Liver (tissue), 9 donors: ENCODE measurements around the gene TMEM108. TPM values are rescaled to one million over a fixed set of nuclear protein-coding genes. Genes with fewer than 3 reads are reported as not detected.

Experiments
- DNase-seq: peaks from one replicate; pipeline ENCODE4 v3.0.0-alpha.2; 2017; ENCODE audit warnings: low spot score
- H3K27ac ChIP-seq, 2 donors: one replicate each; pipeline ENCODE4 v1.7.0; 2013; ENCODE audit warnings: inconsistent platforms in 2 of 2, low read length in 2 of 2, control low read depth in 1 of 2, low read depth in 1 of 2, mild to moderate bottlenecking in 1 of 2
- H3K27me3 ChIP-seq, 4 donors: one replicate each; pipeline versions ENCODE4 v1.6.1 to v1.7.0; 2013; ENCODE audit warnings: low read length in 3 of 4, inconsistent platforms in 1 of 4, mild to moderate bottlenecking in 1 of 4, moderate library complexity in 1 of 4; ENCODE audit not compliant: control insufficient read depth in 4 of 4, insufficient read depth in 4 of 4
- H3K36me3 ChIP-seq, 4 donors: one replicate each; pipeline versions ENCODE4 v1.6.1 to v1.7.0; 2013; ENCODE audit warnings: low read length in 3 of 4, mild to moderate bottlenecking in 3 of 4, low read depth in 1 of 4, moderate library complexity in 1 of 4; ENCODE audit not compliant: control insufficient read depth in 4 of 4, insufficient read depth in 3 of 4
- H3K4me1 ChIP-seq, 4 donors: one replicate each; pipeline versions ENCODE4 v1.6.1 to v1.7.0; 2013; ENCODE audit warnings: low read length in 3 of 4, mild to moderate bottlenecking in 3 of 4, moderate library complexity in 1 of 4; ENCODE audit not compliant: control insufficient read depth in 4 of 4, insufficient read depth in 4 of 4
- H3K4me3 ChIP-seq, 3 donors: one replicate each; pipeline versions ENCODE4 v1.6.1 to v1.7.0; 2013; ENCODE audit warnings: low read length in 3 of 3, control low read depth in 1 of 3, low read depth in 1 of 3, mild to moderate bottlenecking in 1 of 3
- H3K9ac ChIP-seq, 2 donors: one replicate each; pipeline ENCODE4 v1.7.0; 2013; ENCODE audit warnings: low read length in 2 of 2, mild to moderate bottlenecking in 2 of 2, moderate library complexity in 2 of 2, control low read depth in 1 of 2, low read depth in 1 of 2
- H3K9me3 ChIP-seq, 4 donors: one replicate each; pipeline versions ENCODE4 v1.6.1 to v1.7.0; 2013; ENCODE audit warnings: low read length in 3 of 4; ENCODE audit not compliant: control insufficient read depth in 4 of 4
- EGR1 ChIP-seq, 2 donors: IDR thresholded peaks; 2 replicates each; pipeline ENCODE4 v1.6.1; 2016 to 2018; ENCODE audit warnings: antibody characterized with exemption in 2 of 2, low read depth in 2 of 2
- FOXA1 ChIP-seq: IDR thresholded peaks from 2 replicates; pipeline ENCODE4 v1.6.1; 2016; ENCODE audit warnings: antibody characterized with exemption
- FOXA2 ChIP-seq: IDR thresholded peaks from 2 replicates; pipeline ENCODE4 v1.6.1; 2016; ENCODE audit warnings: antibody characterized with exemption
- GABPA ChIP-seq, 2 donors: IDR thresholded peaks in 1 of 2; conservative IDR thresholded peaks in 1 of 2; 2 replicates each; pipeline ENCODE4 v1.6.1; 2016; ENCODE audit warnings: antibody characterized with exemption in 2 of 2, mild to moderate bottlenecking in 1 of 2, moderate library complexity in 1 of 2
- HNF4A ChIP-seq, 2 donors: conservative IDR thresholded peaks; 2 replicates each; pipeline ENCODE4 v1.6.1; 2016; ENCODE audit warnings: antibody characterized with exemption in 2 of 2, mild to moderate bottlenecking in 2 of 2
- HNF4G ChIP-seq: IDR thresholded peaks from 2 replicates; pipeline ENCODE4 v1.6.1; 2016; ENCODE audit warnings: antibody characterized with exemption
- JUND ChIP-seq, 2 donors: IDR thresholded peaks; 2 replicates each; pipeline ENCODE4 v1.6.1; 2016; ENCODE audit warnings: antibody characterized with exemption in 2 of 2
- NR2F2 ChIP-seq: IDR thresholded peaks from 2 replicates; pipeline ENCODE4 v1.6.1; 2016; ENCODE audit warnings: antibody characterized with exemption
- RXRA ChIP-seq, 2 donors: IDR thresholded peaks; 2 replicates each; pipeline ENCODE4 v1.6.1; 2017 to 2018; ENCODE audit warnings: antibody characterized with exemption in 2 of 2, mild to moderate bottlenecking in 1 of 2
- SP1 ChIP-seq: IDR thresholded peaks from 2 replicates; pipeline ENCODE4 v1.6.1; 2018; ENCODE audit warnings: antibody characterized with exemption, mild to moderate bottlenecking
- TAF1 ChIP-seq: conservative IDR thresholded peaks from 2 replicates; pipeline ENCODE4 v1.6.1; 2016; ENCODE audit warnings: antibody characterized with exemption, mild to moderate bottlenecking
- ZBTB33 ChIP-seq: IDR thresholded peaks from 2 replicates; pipeline ENCODE4 v1.6.1; 2016; ENCODE audit warnings: antibody characterized with exemption
- WGBS: extraction: QIAGEN DNeasy Blood & Tissue Kit; methylation state at CpG from one replicate; pipeline ENCODE4 v1.1.7; 2013; 5-methylcytosine and 5-hydroxymethylcytosine counted together
- polyA plus RNA-seq, 2 donors: library from polyadenylated mRNA; stranded (reverse) in 1 of 2; unstranded in 1 of 2; fragments of 200-250 nt in 1 of 2; fragments of >200 nt in 1 of 2; fragmentation: Nextera tagmentation in 1 of 2; extraction: Ambion mirVana in 1 of 2; gene quantifications; one replicate each; pipeline versions ENCODE4 v1.2.1 to v1.2.3, GENCODE V29; 2013 to 2015
- total RNA-seq, 2 donors: library from RNA; depleted of rRNA; stranded (reverse); fragments of >200 nt; gene quantifications; one replicate each; pipeline ENCODE4 v1.2.3, GENCODE V29; 2014
- TF ChIP-seq, protein P1 (sequence below): IDR thresholded peaks from 2 replicates; pipeline ENCODE4 v1.6.1; 2016; ENCODE audit warnings: antibody characterized with exemption
- donor health status: healthy.
- donor health status: healthy.
- donor health status: healthy.
- donor health status: healthy.
- donor health status: healthy.

Gene TMEM108
- total and polyA plus RNA-seq, 4 donors: 0.05 to 0.10 TPM; not detected in 2

DNA sequence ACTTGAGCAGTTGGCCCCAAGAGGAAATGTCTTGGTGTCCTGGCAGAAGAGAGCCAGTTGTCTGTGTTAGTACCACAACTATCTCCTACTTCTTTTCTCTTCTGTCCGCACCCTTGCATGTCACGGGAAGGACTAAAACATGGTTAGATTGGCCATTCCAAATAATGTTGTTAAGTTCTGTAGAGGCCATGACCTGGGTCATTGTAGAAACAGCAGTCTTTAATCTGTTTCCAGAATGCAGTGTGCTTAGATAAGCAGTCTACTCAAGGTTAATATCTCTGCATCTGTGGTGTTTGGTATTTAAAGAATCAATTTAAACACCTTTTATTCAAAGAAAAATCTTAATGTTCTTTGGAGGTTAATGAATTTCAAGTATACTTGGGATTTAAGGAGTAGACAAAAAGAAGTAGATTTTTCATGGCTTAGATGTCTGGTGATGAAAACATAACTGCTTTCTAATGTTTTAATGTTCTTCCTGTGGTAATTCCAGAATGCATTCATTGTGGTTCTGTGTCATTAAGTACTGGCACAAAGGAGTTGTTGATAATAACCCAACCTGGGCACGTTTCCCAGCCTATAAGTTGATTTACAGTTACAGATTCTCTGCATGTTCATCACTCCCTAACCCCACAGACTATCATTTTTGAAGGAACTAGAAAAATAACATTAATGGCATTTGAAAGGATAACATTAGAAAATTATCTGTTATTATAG lies 58.9 kb downstream of the TMEM108 start:
- H3K9me3 ChIP-seq: no peaks in the 10 kb centered on the region
- DNase-seq: no peak
- no peaks in the 10 kb centered on the region for H3K27me3 ChIP-seq
- H3K4me1 ChIP-seq: no peaks in the 10 kb centered on the region
- H3K4me3 ChIP-seq: no peak overlapping the region
- no peak overlapping the region for H3K9ac ChIP-seq
- no peaks in the 10 kb centered on the region for H3K36me3 ChIP-seq
- H3K27ac ChIP-seq: no peak overlapping the region
- no peak for TF ChIP-seq RXRA (IDR thresholded peaks at IDR 0.05)
- no peak for TF ChIP-seq GABPA (IDR thresholded peaks at IDR 0.05 in 1 of 2, conservative IDR thresholded peaks at IDR 0.05 in 1 of 2)
- TF ChIP-seq HNF4G: no peak
- no peak for TF ChIP-seq FOXA1
- TF ChIP-seq TAF1: no peak
- TF ChIP-seq, protein P1, sequence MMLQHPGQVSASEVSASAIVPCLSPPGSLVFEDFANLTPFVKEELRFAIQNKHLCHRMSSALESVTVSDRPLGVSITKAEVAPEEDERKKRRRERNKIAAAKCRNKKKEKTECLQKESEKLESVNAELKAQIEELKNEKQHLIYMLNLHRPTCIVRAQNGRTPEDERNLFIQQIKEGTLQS: no peak
- no peak for TF ChIP-seq HNF4A (conservative IDR thresholded peaks at IDR 0.05)
- 71% methylated on average over 3 of the region's 3 CpGs for WGBS

DNA sequence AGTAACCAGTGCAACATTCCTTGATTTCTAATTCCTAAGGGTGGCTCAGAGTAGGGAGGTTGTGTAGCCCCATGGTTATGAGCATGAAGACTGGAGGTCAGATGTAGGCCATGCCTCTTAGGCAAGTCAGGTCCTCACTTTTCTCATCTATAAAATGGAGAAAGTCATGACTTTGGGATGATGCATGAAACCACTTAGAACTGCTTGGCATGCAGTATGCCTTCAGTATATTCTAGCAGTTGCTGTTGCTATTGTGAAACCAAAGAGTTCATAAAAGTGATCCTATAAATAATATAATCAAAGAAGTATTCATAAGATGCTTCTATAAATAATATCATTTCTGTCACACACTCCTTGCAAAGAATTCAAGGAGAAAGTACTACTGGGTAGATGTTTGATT lies 65.5 kb downstream of the TMEM108 start:
- TF ChIP-seq ZBTB33: no peak
- no peak for TF ChIP-seq NR2F2
- TF ChIP-seq FOXA1: no peak
- TF ChIP-seq TAF1: no peak
- no peak for TF ChIP-seq EGR1 (IDR thresholded peaks at IDR 0.05; ENCODE audit: low read depth in 2 of 2)
- H3K9ac ChIP-seq: no peak overlapping the region
- no peaks in the 10 kb centered on the region for H3K4me1 ChIP-seq
- H3K4me3 ChIP-seq: no peak overlapping the region
- H3K27ac ChIP-seq: no peak overlapping the region
- no peak for DNase-seq
- H3K9me3 ChIP-seq: no peaks in the 10 kb centered on the region
- H3K27me3 ChIP-seq: no peaks in the 10 kb centered on the region
- no peaks in the 10 kb centered on the region for H3K36me3 ChIP-seq

DNA sequence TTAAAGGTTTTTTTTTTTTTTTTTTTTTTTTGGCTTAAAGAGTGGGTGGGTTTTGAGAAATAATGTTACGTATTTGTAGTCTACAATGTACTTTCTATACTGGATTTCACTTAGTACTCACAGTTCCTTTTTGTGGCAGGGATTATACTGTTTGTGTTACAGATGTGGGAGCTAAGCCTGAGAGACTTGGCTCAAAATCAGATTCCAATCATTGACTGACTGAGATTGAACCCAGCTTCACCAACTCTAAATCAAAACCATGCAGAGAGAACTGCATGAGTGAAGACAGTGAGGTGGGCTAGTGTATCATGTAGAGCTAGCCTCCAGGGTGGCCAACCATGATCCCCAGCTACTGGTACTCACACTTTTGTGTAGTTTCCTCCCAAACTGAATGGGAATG lies 68.0 kb downstream of the TMEM108 start:
- Histone ChIP-seq H3K36me3 (no peaks in the 10 kb centered on the region), H3K27me3 (no peaks in the 10 kb centered on the region), H3K4me3 (no peak overlapping the region), H3K9ac (no peak overlapping the region), H3K4me1 (no peaks in the 10 kb centered on the region), H3K9me3 (no peaks in the 10 kb centered on the region), H3K27ac (no peak overlapping the region)
- WGBS: 91% methylated on average over 1 of the region's 1 CpG
- DNase-seq: no peak
- no peak for TF ChIP-seq JUND (IDR thresholded peaks at IDR 0.05)
- no peak for TF ChIP-seq GABPA (IDR thresholded peaks at IDR 0.05 in 1 of 2, conservative IDR thresholded peaks at IDR 0.05 in 1 of 2)
- no peak for TF ChIP-seq RXRA (IDR thresholded peaks at IDR 0.05)
- TF ChIP-seq, protein P1: no peak
- TF ChIP-seq FOXA2: no peak
- TF ChIP-seq NR2F2: no peak
- TF ChIP-seq SP1: no peak
